ENCODE measurements around the gene EVC. TPM values are rescaled to one million over a fixed set of nuclear protein-coding genes. Genes with fewer than 3 reads are reported as not detected.

EVC gene
- total RNA-seq, 2 donors from 2014 or later, result 25.5 to 29.0 TPM

DNA sequence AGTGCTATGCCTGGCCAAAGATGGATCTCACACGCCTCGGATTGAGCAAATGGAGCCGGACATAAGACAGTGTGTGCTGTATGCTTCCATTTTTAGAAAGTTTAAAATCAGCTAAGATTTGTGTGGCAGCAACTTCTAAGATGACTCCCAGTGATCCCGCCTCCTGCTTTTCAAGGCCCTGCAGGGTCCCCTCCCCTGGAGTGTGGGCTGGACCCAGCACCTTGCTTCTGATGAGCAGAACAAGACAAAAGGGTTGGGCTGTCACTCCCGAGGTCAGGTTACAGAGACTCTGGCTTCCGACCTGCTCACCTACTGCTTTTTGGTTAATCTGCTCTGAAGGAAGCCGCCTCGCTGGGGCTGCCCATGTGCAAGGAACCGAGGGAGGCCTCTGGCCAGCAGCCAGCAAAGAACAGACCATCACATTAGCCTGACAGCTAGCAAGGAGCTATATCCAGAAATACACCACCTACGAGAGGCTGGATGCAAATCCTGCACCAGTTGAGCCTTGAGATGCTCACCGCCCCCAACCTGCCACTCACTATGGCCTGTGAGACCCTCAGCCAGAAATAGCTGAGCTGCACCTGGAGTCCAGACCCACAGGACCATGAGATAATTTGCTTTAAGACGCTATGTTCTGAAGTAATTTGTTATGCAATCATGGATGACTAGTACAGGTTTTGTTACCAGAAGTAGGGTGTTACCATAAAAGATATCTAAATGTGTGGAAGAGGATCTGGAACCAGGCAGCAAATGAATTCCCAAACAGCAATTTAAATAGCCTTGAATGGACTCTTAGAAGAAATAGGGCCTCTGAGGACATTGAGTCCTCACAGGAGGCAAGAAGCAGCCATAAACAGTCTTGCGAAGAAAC is 134.3 kb downstream of the EVC start:
- Mint-ChIP-seq H3K4me3 (no peak overlapping the region), H3K27ac (no peak overlapping the region), H3K36me3 (ENCODE audit: low read depth) (peaks cover 77% of the 10 kb centered on the region), H3K9me3 (no peaks in the 10 kb centered on the region), H3K27me3 (ENCODE audit: insufficient read depth) (no peaks in the 10 kb centered on the region), H3K4me1 (no peaks in the 10 kb centered on the region)
- no peaks in the 10 kb centered on the region for H3K9me3 ChIP-seq (ENCODE audit: control insufficient read depth, low read length)
- H3K9ac ChIP-seq (ENCODE audit: extremely low read depth, low read length, poor library complexity, severe bottlenecking), result no peak overlapping the region
- TF ChIP-seq, protein P1, sequence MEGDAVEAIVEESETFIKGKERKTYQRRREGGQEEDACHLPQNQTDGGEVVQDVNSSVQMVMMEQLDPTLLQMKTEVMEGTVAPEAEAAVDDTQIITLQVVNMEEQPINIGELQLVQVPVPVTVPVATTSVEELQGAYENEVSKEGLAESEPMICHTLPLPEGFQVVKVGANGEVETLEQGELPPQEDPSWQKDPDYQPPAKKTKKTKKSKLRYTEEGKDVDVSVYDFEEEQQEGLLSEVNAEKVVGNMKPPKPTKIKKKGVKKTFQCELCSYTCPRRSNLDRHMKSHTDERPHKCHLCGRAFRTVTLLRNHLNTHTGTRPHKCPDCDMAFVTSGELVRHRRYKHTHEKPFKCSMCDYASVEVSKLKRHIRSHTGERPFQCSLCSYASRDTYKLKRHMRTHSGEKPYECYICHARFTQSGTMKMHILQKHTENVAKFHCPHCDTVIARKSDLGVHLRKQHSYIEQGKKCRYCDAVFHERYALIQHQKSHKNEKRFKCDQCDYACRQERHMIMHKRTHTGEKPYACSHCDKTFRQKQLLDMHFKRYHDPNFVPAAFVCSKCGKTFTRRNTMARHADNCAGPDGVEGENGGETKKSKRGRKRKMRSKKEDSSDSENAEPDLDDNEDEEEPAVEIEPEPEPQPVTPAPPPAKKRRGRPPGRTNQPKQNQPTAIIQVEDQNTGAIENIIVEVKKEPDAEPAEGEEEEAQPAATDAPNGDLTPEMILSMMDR (conservative IDR thresholded peaks at IDR 0.05), result no peak
- H3K4me3 ChIP-seq (ENCODE audit: low read length), result no peak overlapping the region
- WGBS, 2 experiments (ENCODE audit: insufficient coverage in 1 of 2, insufficient read length in 1 of 2), result 90 to 95% methylated on average over 11 to 13 of the region's 13 CpGs
- no peak overlapping the region for H3K27ac ChIP-seq (ENCODE audit: low read depth, low read length)
- peaks cover 58% of the 10 kb centered on the region for H3K36me3 ChIP-seq (ENCODE audit: control insufficient read depth, insufficient read depth, low read length)
- H3K4me1 ChIP-seq (ENCODE audit: control insufficient read depth, insufficient read depth, low read length), result no peaks in the 10 kb centered on the region
- no peak for DNase-seq
- no peaks in the 10 kb centered on the region for H3K27me3 ChIP-seq (ENCODE audit: control insufficient read depth, insufficient read depth, low read length, poor library complexity, severe bottlenecking)

DNA sequence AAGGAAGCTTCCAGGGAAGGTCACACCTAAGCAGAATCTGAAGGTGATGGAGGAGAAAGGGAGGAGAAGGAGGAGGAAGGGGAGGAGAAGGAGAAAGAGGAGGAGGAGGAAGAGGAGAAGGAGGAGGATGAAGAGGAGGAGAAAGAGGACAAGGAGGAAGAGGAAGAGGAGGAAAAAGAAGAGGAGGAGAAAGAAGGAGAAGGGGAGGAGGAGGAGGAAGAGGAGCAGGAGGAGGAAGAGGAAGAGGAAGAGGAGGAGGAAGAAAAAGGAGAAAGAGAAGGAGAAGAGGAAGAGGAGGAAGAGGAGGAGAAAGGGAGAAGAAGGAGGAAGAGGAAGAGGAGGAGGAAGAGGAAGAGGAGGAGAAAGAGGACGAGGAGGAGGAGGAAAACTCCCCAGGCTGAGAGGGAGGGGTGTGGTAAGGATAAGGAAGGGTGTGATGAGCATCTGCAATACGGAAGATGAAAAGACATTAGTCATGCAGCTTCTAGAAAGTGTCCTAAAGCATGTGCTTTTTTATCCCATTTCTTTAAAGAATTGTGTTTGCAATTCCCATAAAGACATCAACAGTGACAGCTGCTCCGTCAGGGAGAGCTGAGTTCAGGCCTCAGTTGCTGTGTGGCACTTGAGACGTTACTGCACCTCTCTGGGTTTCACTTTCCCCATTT is 140.8 kb downstream of the EVC start:
- no peaks in the 10 kb centered on the region for H3K4me1 Mint-ChIP-seq
- Histone ChIP-seq H3K27me3 (ENCODE audit: control insufficient read depth, insufficient read depth, low read length, poor library complexity, severe bottlenecking) (no peaks in the 10 kb centered on the region), H3K36me3 (ENCODE audit: control insufficient read depth, insufficient read depth, low read length) (peaks cover 77% of the 10 kb centered on the region), H3K4me1 (ENCODE audit: control insufficient read depth, insufficient read depth, low read length) (no peaks in the 10 kb centered on the region), H3K9me3 (ENCODE audit: control insufficient read depth, low read length) (no peaks in the 10 kb centered on the region), H3K4me3 (ENCODE audit: low read length) (no peak overlapping the region), H3K9ac (ENCODE audit: extremely low read depth, low read length, poor library complexity, severe bottlenecking) (no peak overlapping the region), H3K27ac (ENCODE audit: low read depth, low read length) (no peak overlapping the region)
- peaks cover 56% of the 10 kb centered on the region for H3K36me3 Mint-ChIP-seq (ENCODE audit: low read depth)
- WGBS, 2 experiments (ENCODE audit: insufficient coverage in 1 of 2, insufficient read length in 1 of 2), result 79 to 88% methylated on average over 4 of the region's 4 CpGs
- no peak overlapping the region for H3K27ac Mint-ChIP-seq
- TF ChIP-seq, protein P1 (conservative IDR thresholded peaks at IDR 0.05), result no peak
- no peaks in the 10 kb centered on the region for H3K27me3 Mint-ChIP-seq (ENCODE audit: insufficient read depth)
- H3K9me3 Mint-ChIP-seq, result no peaks in the 10 kb centered on the region
- no peak for DNase-seq
- H3K4me3 Mint-ChIP-seq, result no peak overlapping the region

DNA sequence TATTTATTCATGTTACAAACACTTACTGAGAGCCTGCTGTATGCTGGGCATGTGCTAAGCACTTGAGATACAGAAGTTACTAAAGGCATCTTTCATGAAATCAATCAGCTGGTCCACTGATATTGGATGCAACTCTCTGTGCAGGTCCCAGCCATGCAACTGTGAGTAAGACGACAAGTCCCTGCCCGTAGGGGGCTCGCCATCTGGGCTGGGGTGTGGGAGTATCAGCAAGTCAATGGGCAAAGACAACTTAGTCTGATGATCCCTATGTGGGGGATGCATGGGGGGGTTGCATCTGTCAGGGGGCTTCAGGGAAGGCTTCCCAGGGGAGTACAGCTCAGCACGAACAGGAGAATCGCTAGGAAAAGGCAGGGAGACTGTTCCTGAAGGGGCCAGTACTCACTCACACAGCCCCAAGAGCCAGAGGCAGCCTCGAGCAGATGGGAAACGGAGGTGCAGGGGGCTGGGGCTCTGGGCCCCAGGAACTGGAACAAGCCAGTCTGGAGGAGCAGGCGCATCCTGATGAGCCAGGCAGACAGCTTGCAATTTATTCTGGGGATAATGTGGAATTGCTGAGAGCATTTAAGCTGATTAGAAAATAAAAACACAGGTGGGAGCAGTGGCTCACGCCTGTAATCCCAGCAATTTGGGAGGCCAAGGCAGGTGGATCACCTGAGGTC is 141.7 kb downstream of the EVC start:
- TF ChIP-seq, protein P1 (conservative IDR thresholded peaks at IDR 0.05), result no peak
- H3K4me3 Mint-ChIP-seq, result no peak overlapping the region
- peaks cover 47% of the 10 kb centered on the region for H3K36me3 Mint-ChIP-seq (ENCODE audit: low read depth)
- Histone ChIP-seq H3K4me3 (ENCODE audit: low read length) (no peak overlapping the region), H3K36me3 (ENCODE audit: control insufficient read depth, insufficient read depth, low read length) (peaks cover 75% of the 10 kb centered on the region), H3K27ac (ENCODE audit: low read depth, low read length) (no peak overlapping the region), H3K9ac (ENCODE audit: extremely low read depth, low read length, poor library complexity, severe bottlenecking) (no peak overlapping the region), H3K4me1 (ENCODE audit: control insufficient read depth, insufficient read depth, low read length) (no peaks in the 10 kb centered on the region), H3K27me3 (ENCODE audit: control insufficient read depth, insufficient read depth, low read length, poor library complexity, severe bottlenecking) (no peaks in the 10 kb centered on the region), H3K9me3 (ENCODE audit: control insufficient read depth, low read length) (no peaks in the 10 kb centered on the region)
- H3K27ac Mint-ChIP-seq, result peak overlapping the region; percentile 9
- H3K9me3 Mint-ChIP-seq, result no peaks in the 10 kb centered on the region
- no peaks in the 10 kb centered on the region for H3K27me3 Mint-ChIP-seq (ENCODE audit: insufficient read depth)
- no peak for DNase-seq
- WGBS, 2 experiments (ENCODE audit: insufficient coverage in 1 of 2, insufficient read length in 1 of 2), result 90% methylated on average over 6 to 9 of the region's 9 CpGs
- no peaks in the 10 kb centered on the region for H3K4me1 Mint-ChIP-seq
